ENCODE results near the gene SSBP3.

Gene SSBP3

DNA sequence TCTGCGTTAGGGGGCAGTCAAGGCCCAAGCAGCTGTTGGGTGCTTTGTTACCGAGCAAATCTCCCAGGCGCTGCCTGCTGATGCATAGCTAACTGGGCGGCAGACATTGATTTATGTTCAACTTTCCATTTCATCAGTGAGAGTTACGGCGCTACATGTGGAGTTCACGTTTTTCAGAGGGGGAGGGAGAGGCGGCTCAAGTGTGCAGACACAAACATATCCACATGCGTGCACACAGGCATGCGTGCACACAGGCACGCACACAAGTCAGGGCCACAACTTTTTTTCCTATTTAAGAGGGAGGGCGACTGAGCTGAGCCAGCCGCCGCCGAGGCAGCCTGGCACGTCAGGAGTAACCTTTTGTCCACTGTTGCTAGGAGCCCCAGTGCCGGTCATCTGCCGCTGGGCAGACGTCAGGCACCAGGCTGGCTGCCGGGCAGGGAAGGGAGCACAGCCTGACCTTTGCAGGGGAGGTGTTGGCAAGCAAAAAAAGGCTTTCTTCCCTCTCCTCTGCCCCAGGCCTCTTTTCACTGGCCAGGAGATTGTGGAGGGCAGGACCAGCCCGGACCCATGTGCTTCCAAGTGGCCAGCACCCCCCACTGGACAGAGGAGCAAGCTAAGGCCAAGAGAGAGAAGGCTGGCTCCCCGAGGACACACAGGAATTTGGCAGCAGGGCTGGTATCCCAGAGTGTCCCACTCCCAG is 133.0 kb downstream of the SSBP3 start:
- FAIRE-seq (no peak), DNase-seq (ENCODE audit: insufficient read length, low spot score) (no peak)

DNA sequence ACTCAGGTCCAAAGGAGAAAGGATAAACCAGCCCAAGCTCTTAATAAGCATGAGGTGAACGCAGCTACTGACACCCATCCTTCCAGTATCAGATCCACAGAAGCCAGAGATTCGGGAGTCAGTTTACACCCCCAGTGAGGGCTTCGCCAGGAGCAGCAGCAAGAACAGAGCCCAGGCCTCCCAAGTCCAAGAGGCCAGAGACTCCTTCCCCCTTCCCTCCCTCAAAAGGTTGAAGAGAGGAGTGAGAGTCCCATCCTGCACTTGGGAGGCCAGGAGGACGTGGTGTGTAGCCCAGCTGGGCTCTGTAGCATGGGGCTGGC is 133.5 kb downstream of the SSBP3 start:
- DNase-seq (ENCODE audit: insufficient read length, low spot score) (no peak), FAIRE-seq (no peak)

DNA sequence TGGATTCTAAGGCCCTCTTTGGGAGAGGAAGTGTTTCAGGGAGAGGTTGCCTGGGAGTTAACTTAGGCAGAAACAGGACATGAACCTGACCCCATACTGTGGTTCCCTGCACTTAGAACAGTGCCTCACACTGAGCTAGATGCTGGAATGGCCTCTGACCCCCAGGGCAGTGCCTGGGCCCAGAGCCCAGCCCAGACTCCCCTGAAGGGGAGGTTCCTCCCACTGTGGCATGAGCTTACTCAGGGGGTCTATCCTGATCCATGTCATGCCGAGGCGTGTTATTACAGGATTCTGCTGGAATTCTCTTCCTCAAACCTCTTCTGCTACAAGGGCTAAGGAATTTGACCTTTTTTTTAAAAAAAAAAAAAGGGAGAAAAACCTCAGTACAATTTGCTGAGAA is 134.1 kb downstream of the SSBP3 start:
- DNase-seq (ENCODE audit: insufficient read length, low spot score): no peak
- no peak for FAIRE-seq

DNA sequence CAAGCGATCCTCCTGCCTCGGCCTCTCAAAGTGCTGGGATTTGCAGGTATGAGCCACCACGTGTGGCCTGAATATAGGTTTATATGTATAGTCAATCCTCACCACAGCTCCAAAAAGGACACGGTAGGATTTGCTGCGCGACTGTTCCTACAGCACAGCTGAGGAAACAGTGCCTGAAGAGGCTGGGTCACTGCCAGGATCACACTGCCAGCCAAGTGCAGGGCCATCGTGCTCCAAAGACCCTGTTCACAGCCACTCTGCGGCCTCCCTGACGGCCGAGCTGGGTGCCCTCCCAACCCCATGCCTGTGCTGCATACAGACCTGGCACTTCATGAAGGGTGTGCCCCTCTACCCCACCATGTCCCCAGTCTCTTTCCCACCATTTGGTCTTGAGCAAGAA is 134.9 kb downstream of the SSBP3 start:
- DNase-seq (ENCODE audit: insufficient read length, low spot score): no peak
- FAIRE-seq: no peak

- DNase-seq (ENCODE audit: insufficient read length, low spot score): no peak
- FAIRE-seq: no peak
Observed at GRCh38 chr1:54270543-54270942, 135.7 kb downstream of the SSBP3 start.

DNA sequence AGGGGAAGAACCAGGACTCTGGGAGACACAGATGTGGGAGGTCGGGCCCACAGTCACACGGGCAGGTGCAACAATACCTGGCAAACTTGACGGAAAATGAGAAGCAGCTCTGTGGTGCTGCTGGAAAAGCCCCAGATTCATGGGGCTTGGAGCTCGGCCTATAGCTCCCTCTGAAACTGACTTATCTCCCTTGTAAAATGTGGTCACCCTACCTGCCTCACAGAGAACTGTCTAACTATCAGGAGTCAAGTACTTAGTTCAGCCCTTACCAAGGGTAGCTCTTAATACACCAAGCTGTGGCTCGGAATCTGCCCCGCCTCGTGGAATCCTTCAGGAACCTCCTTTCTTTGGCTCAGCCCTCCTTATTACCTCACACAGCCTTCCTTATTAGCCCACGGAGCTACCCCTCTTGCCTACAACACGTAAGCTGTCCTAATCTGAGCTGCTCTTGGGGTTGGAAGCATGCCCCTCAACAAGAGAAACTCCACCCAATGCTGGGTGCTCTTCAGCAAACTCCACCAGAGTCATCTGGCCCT is 137.4 kb downstream of the SSBP3 start:
- FAIRE-seq (no peak), DNase-seq (ENCODE audit: insufficient read length, low spot score) (no peak)

- FAIRE-seq (no peak), DNase-seq (ENCODE audit: insufficient read length, low spot score) (no peak)
Observed at GRCh38 chr1:54267815-54268761, 138.1 kb downstream of the SSBP3 start.

DNA sequence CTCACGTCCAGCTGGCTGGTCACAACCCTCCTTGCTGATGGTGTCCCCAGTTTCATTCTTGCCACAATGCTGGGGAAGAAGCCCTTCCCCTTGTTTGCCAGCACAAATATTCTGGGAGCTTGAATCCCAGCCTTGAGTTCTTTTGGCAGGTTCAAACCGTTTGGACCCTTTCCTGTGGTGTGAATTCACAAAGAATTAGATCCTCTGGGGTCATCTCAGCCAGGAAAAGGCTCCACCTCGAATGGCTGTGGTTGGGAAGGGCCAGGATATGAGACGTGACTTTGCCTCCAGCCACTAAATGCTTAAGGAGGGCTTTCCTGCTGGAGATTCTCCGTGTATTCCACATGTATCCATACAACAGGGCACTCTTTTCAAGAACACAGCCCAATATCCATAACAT is 139.3 kb downstream of the SSBP3 start:
- no peak for FAIRE-seq

GRCh38 chr1:54266195-54266594 is 140.0 kb downstream of the SSBP3 start:
- FAIRE-seq: no peak
- DNase-seq (ENCODE audit: insufficient read length, low spot score): no peak

More for the DNA sequence above, 139.3 kb downstream of the SSBP3 start:
- DNase-seq (ENCODE audit: insufficient read length, low spot score): no peak

DNA sequence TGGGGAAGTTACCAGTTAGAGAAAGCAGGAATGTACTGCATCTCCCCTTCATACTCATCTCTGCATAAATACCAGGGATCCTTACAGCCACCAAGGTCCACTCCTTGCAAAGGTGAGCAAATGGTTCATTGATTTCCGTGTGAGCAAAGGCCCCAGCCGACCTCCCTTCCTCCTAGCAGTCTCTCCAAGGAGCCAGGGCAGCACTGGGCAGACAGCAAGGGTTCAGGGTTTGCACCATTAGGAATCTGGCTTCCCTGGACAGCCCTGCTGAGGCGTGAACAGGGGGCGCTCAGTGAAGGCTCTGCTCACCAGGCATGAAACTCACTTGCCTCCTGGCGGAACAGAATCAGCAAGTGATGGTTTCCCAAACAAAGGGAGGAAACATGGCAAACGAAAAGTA is 140.5 kb downstream of the SSBP3 start:
- no peak for FAIRE-seq
- DNase-seq (ENCODE audit: insufficient read length, low spot score): no peak

DNA sequence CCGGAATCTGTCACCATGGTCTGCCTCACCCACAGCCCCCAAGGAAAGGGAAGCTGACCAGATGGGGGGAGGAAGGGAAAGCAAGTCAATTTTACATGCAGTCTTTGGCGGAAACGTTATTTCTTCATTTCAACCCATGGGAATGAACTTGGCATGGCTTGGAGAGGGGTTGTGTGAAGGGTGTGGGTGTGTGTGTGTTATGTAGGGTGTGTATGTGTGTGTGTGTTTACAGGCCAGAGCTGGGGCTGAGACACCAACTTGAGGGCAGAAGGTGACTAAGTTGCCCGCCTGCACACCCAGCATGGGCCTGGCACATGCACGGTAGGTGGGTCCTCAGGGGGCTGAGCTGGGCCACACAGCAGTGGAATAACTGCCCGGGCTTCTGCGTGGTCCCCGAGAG is 141.1 kb downstream of the SSBP3 start:
- no peak for DNase-seq (ENCODE audit: insufficient read length, low spot score)
- FAIRE-seq: no peak

GRCh38 chr1:54263601-54264226 is 142.5 kb downstream of the SSBP3 start:
- DNase-seq (ENCODE audit: insufficient read length, low spot score) (no peak), FAIRE-seq (no peak)

DNA sequence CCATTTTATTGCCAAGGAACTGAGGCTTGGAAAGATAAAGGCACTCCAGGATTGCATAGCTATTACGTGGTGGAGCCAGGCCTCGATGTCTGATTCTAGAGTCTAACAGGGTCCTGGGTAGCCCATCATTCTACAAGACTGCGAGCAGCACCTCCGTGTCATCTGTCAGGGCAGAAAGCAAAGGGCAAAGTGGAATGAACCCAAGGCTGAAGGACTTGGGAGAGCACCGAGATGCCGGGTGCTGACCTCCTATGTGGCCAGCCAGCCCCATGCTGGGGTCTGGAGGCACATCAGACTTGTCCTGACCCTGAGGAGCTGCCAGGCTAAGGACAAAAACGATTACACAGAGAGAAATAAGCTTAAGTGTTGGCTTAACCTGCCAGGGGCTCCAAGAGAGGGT is 143.9 kb downstream of the SSBP3 start:
- FAIRE-seq (no peak), DNase-seq (ENCODE audit: insufficient read length, low spot score) (no peak)

DNA sequence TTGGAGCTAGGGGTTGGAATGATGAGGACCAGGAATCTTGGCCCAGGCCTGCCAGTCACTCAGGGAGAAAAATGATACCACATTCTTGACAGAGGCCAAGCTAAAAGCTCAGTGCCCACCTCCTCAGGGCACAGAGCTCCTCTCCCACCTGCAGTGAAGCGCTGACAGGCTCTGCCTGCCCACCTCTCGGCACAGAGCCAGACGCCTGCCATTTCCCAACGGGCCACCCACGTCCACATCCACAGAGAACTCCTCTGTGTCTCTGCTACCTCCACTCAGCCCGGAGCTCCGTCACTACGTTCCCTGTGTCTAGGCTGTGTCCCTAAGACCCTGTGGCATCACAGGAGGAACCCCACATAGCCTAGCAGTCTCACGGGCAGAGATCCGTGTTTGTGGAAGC is 145.4 kb downstream of the SSBP3 start:
- DNase-seq (ENCODE audit: insufficient read length, low spot score): no peak

GRCh38 chr1:54259546-54260140 is 146.6 kb downstream of the SSBP3 start:
- FAIRE-seq (no peak), DNase-seq (ENCODE audit: insufficient read length, low spot score) (no peak)

More for the DNA sequence above, 145.4 kb downstream of the SSBP3 start:
- no peak for FAIRE-seq

GRCh38 chr1:54257876-54258275 is 148.3 kb downstream of the SSBP3 start:
- DNase-seq (ENCODE audit: insufficient read length, low spot score) (no peak), FAIRE-seq (no peak)

DNA sequence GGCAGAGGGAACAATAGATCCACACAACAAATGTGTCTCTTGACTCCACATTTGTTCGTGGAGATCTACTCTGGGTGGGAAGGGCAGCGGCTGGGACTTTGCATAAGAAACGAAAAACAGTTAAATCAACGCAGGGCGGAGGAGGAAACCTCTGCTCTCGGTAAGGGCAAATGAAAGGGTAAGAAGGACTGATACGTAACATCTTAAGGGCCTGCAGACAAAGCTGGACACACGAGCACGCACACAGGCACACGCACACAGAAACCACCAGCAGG is 148.9 kb downstream of the SSBP3 start:
- FAIRE-seq (no peak), DNase-seq (ENCODE audit: insufficient read length, low spot score) (no peak)

DNA sequence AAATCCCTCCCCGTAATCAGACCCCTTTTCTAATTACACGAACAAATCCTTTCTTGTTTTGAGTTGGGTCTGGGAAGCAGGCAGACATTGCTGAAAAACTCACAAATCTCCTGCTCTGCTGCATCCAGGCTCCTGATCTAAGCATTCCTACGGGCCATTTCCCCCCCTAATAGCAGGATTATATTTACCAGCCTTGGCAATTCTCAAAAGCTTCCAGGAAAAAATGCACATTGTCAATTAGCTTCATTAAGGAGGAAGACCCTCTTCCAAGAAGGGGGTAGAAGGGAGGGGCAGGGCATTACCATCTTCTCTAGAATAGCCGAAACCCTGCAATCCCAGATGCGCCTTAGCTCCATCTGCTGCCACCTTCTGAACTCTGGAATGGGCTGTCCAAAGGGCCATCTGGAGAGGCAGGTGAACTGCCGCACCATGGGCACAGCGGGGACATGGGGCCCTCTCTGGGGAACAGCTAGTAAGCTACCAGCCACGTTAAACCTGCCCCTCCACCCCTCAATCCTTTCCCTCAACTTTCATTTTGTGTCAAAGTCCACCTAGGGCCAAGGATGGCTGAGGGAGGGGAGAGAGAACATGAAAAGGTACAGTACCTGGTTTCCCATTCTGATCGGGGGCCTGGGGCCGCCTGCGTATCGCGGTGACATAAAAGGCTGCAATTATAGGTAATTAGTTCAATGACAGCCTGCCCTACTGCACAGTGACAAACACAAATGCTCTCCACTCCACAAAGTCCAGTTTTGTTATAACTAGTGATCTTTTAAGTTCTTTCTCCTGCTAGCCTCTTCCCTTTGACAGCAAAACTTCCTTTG is 149.5 kb downstream of the SSBP3 start:
- no peak for DNase-seq (ENCODE audit: insufficient read length, low spot score)
- FAIRE-seq: no peak

- FAIRE-seq (no peak), DNase-seq (ENCODE audit: insufficient read length, low spot score) (no peak)
Observed at GRCh38 chr1:54255026-54255702, 151.0 kb downstream of the SSBP3 start.

DNA sequence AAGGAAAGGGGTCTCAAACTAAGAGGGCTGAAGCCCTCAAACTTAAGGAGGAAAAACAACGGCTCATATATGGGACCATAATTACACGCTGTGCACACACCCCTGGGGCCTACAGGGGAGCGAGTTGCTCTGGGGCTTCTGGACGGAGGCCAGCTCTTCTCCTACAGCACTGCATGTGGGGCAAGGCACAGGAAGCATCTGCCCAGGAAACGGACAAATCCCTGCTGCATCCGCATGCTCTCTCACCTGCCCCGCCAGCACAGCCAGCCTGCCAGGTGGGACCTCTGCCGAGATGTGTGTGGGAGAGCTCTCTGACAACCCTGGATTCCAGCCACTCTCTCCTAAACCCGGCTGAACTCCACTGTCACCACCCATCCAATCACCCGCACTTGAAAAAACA is 152.1 kb downstream of the SSBP3 start:
- FAIRE-seq (no peak), DNase-seq (ENCODE audit: insufficient read length, low spot score) (no peak)
